ENCODE results near the gene DNAH9.

The DNAH9 gene

DNA sequence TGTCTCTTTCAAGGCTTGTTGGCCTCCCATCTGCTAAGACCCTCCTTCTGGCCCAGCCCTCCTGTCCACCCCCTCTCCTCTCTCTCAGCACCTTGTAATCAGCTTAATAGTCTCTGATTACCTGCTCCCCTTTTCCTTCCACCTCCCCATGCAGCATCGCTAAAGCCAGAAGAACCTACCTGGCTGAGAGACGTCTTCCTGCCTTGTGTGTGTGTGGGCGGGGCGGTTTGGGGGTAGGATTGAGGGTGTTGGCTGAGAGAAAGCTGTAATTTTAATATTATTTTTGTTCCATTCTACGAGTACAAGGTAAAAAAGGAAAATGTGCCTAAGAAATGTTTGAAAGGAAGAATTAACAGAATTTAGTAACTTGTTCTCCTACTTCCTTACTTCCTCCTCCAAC lies 3.4 kb downstream of the DNAH9 start:
- no peak for DNase-seq
- intact Hi-C loops (cut with DNase I) = no loop called here

DNA sequence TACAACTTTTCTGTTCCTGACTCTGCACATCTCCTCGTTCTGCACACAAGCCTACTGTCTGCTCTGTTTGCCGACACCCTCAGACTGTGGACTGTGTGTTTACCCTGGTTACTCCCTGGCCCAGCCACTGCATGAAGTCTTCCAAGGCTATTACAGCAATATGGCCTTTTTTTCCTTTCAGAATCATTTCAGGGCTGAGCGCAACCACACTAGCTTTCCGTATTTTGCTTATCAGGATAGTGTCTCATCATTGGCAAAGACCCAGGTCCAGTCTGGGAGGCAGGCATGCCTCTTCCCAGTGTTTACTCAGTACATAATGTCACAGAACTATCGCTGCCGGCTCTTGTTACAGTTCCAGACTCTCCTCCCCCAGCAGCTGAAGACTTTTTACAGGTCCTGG lies 10.1 kb downstream of the DNAH9 start:
- intact Hi-C loops (cut with DNase I) = no loop called here
- no peak for DNase-seq

DNA sequence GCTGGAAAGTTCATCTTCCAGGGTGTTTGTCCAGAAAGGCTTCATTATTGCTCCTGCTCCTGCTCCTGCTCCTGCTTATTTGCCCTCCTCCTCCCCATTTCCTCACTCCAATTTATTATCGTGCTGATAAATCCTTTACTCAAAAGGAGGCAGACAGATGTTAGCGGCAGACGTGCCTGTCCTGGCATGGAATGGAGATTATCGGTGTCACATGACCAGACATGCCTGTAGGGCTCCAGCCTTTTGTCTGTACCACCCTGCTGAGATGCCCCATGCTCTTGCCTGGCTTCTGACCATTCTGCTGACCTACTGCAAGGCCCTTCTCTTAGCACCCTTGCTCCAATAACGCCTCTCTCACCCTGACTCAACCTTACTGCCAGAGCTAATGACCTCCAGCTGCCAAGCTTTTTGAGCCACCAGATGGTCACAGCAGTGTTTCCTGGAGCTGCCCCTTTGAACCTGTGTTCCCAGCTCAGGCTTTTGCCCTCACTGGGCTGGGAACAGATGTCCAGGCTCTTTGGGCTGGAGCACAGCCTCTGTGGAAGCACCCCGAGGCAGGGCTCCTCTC lies 12.8 kb downstream of the DNAH9 start:
- DNase-seq = no peak
- intact Hi-C loops (cut with DNase I) = no loop called here

DNA sequence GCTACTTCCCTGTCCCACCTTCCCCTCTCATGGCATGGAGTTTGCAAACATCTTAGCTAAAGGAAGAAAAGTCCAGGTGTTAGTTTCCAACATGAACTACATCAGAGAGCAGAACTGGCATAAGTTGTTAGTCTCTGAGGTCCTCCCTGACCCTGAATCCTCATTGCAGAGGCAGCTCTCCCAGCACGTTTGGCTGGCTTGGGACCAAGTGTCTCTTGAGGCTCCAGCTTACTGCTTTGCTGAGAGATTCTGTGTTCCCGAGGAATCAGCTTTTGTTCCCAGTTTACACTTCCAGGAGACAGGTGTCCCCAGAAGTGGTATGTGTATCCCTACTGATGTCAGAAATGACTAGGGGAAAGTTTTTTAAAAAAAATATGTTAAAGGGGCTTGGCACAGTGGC lies 14.7 kb downstream of the DNAH9 start:
- no peak for DNase-seq
- intact Hi-C loops (cut with DNase I) = no loop called here

DNA sequence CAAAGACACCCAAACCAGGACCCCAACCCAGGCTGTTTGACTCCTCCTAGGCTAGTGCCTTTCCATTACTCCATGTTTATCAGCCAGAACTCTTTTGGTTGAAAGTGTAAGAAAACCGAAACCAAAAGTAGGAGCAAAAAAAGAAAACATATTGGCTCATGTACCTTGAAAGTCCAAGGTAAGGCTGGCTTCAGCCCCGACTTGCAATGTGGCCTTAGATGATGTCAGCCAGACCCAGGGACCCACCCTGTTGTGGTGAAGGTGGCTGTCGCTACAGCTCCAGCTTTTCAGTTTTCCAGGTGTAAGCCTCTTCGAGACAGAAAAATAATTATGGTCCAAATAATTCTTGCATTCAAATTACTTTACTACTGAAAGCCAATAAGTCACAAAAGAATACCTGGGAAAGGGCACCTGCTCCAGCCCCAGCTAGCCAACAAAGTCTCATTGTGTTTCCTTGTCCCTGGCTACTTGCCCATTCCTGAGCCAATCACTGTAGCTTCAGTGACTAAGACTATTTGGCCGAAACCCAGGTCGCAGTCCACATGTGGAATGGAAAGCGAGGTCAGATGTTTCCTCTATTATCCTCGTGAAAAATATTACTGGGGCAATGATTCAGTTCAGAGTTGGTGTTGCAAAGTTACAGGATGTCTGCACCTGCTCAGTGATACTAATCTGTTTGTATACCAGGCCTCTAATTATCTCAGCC lies 20.7 kb downstream of the DNAH9 start:
- DNase-seq = no peak
- intact Hi-C loops (cut with DNase I) = no loop called here

DNA sequence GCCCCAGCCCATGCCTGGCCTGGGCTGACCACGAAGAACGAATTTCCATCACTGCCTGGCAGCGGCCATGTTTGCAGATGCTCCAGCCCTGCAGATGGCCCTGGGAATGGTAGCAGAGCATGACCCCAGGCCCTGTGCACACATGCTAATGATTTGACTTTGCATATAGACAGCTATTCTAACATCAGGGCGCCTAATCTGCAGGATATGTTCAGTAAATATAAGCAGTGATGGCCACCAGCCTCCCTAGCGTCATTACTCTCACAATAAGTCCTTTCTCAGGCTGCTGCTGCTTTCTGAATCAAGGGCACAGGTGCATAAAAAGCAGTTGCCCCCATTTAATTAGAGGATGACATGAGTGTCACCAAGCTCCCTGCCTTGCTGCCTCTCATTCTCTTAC lies 24.2 kb downstream of the DNAH9 start:
- no peak for DNase-seq
- intact Hi-C loops (cut with DNase I) = no loop called here

DNA sequence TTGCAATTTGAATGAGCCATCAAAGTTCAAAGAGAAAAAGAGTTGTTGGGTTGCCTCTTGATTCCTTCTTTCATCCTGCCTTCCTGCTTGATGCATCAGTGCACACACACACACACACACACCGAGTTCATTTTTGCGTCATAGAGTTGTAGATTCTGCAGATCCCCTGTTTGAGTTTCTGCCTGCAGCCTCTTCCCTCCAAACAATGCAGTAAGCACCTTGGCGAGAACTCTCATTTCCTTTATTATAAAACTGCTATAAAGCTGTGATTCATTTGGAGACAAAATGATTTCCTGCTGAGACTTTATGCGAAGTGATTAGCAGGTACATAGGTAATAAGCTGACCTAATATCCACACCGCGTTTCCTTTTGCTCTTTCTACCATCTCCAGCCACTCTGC lies 26.7 kb downstream of the DNAH9 start:
- intact Hi-C loops (cut with DNase I) = no loop called here
- DNase-seq = no peak

DNA sequence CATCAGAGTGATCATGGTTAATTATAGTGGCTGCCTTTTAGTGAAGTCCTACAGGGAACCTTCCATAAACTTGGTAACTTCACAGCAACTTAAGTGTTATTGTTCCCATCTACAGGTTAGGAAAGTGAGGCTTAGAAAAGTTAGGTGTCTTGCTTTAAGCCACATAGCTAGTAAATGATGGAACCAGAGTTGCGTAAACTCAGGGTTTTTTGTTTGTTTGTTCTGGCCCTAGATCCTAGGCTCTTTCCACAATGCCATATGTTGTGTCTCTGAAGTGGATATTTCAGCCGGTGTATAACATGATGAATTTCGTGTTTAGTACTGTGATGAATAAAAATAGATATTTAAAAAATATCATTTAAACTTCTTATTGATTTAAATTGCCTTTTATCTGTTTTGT lies 27.6 kb downstream of the DNAH9 start:
- DNase-seq = no peak
- intact Hi-C loops (cut with DNase I) = no loop called here

DNA sequence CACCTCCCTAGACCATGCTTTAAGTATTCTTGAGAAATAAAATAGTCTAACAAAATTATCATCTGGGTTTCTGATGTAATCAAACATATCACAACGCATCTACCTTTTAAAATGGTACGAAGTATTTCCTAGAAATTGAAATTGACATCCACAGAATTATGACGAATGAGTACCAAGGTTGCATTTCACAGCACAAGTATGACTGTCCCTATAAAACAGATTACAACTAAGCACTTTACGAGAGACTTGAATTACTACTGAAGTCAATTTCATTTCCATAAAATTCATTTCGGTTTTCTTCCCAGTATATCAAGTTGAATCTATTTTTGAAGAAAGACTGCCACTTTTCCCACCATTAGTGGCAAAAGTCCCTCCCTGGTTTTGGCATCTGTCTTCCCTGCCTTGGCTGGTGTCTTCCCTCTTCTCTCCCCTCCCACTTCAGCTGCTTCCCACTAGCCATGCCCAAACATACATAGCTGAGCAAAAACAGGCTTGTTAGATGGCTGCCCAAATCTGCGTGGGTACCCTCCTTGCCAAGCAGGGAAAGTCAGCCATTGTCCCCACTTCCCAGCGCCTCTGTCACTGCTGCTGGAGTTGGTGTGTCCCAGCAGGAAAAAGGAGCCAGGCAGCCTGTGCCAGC lies 29.2 kb downstream of the DNAH9 start:
- no peak for DNase-seq
- intact Hi-C loops (cut with DNase I) = no loop called here

DNA sequence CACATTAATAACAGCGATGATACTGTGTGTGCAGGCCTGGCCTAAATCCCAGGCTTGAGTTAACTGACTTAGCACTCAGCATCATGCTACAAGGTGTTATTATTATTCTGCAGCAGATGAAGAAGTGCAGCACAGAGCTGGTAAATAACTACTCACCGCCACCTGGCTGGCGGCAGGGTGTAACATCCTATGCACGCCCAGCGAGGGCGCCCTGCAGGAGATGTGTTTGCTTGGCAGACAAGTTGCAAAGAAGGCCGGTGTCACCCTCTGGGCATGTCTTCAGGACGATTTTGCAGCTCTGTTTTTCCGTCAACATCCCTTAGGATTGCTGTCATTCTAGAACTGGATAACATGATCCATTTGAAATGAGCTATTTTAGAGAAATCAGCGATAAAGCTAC lies 30.1 kb downstream of the DNAH9 start:
- intact Hi-C loops (cut with DNase I) = no loop called here

DNA sequence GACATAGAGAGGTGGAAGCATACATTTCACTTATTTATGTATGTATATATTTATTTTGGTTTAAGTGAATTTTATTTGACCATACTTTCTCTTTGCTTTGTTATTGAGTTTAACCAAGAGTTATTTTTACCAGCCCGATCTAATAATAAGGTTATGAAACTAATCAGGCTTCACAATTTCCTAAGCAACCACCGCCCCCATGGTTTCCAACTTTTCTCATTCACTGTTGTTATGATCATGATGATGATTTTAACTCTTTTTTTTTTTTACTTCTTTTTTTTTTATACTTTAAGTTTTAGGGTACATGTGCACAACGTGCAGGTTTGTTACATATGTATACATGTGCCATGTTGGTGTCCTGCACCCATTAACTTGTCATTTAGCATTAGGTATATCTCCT lies 30.6 kb downstream of the DNAH9 start:
- intact Hi-C loops (cut with DNase I) = no loop called here
- no peak for DNase-seq

More for the DNA sequence above, 30.1 kb downstream of the DNAH9 start:
- DNase-seq = no peak

DNA sequence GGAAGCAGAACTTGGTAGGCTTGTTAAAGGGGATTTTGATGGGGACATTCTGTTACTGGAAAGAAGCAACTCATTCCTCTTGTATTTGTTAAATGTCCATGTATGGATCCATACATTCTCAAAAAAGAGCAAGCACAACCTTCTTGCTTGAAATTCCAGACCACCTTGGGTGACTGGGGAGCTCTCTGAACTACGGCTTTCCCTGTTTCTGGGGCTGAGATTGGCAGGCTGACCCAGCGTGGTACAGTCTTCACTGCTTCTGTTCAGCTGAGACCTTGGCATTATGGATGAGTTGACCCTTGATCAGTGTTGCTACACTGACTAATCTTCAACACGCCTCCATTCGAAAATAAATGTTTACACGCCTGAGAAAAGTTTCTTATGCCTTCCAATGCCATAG lies 38.5 kb downstream of the DNAH9 start:
- no peak for DNase-seq
- intact Hi-C loops (cut with DNase I) = no loop called here

DNA sequence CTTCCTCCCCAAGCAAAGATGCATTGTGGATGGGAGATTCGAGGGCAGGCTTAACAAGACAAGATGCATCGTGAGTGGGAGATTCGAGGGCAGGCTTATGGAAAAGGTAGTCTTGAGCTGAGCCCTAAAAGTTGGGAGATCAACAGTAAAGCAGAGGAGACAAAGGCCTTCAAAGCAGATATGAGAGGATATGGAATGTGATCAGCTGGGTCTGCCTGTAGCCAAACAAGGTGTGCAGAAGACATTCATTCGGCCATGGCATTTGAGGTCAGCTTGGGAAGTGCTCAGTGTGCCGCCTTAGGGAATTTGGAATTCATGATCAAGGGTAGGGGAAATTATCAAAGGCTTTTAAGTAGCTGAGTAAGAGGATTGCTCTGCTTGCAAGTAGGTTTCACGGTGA lies 39.5 kb downstream of the DNAH9 start:
- DNase-seq = no peak
- intact Hi-C loops (cut with DNase I) = no loop called here

DNA sequence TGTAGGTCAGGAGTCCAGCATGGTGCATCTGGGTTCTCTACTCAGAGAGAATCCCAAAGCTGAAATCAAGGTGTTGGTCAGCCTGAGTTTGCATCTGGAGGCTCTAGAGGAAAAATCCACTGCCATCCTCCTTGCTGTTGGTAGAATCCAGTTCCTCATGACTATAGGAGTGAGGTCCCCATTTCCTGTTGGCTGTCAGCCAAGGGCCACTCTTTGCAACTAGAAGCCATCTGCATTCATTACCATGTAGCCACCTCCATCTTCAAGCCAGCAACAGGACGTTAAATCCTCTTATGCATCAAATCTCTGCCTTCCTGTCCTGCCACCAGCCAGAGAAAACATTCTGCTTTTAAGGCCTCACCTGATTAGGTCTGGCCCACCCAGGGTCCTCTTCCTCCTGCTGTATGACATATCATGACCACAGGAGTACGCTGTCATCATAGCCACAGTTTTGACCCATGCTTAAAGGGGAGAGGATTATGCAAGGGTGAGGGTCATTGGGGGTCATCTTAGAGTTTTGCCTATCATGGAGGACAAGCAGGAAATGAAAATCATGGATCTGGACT lies 40.5 kb downstream of the DNAH9 start:
- intact Hi-C loops (cut with DNase I) = no loop called here
- no peak for DNase-seq

DNA sequence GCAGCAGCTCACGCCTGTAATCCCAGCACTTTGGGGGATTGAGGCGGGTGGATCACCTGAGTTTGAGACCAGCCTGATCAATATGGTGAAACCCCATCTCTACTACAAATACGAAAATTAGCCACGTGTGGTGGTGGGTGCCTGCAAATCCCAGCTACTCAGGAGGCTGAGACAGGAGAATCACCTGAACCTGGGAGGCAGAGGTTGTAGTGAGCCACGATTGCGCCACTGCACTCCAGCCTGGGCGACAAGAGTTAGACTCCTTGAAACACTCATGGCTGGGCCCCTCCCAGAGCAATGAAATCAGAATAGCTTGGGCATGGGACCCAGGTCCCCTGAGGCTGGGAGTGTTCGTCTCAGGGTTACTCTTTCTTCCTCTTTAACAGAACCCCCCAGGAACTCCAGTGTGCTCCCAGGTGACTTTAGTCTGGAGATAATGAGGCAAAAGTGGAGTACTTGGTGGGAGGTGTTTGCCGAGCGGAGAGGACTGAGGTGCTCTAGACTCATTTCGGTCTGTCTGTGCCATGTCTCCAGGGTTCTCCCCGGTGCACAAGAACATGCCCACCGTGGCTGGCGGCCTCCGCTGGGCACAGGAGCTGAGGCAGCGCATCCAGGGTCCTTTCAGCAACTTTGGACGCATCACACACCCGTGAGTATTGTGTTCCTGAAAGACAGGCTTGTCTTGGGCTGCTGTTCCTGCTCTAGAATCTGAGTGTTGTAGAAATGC lies 41.6 kb downstream of the DNAH9 start:
- no peak for DNase-seq
- intact Hi-C loops (cut with DNase I) = loop anchor here (10.0 kb wide), 1 partner anchor 45 kb away; the partner anchor contains the start of gene DNAH9

DNA sequence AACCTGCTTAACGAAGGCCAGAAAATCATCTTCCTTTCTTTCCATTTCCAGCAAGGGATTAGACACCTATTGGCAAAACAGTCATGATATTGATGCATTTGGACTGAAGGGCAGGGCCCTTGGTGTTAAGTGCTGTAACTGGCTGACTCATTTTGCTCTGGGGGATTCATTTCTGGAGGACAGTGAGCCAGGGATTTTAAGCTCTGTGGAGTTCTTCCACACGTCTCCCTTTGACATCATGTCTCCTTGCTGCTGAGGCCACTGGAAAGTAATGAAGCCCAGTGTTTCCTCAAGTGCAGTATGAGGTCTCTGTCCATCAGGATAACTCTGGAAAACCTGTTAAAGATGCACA lies 42.2 kb downstream of the DNAH9 start:
- intact Hi-C loops (cut with DNase I) = loop anchor here (10.0 kb wide), 1 partner anchor 46 kb away; the partner anchor contains the start of gene DNAH9
- DNase-seq = no peak

DNA sequence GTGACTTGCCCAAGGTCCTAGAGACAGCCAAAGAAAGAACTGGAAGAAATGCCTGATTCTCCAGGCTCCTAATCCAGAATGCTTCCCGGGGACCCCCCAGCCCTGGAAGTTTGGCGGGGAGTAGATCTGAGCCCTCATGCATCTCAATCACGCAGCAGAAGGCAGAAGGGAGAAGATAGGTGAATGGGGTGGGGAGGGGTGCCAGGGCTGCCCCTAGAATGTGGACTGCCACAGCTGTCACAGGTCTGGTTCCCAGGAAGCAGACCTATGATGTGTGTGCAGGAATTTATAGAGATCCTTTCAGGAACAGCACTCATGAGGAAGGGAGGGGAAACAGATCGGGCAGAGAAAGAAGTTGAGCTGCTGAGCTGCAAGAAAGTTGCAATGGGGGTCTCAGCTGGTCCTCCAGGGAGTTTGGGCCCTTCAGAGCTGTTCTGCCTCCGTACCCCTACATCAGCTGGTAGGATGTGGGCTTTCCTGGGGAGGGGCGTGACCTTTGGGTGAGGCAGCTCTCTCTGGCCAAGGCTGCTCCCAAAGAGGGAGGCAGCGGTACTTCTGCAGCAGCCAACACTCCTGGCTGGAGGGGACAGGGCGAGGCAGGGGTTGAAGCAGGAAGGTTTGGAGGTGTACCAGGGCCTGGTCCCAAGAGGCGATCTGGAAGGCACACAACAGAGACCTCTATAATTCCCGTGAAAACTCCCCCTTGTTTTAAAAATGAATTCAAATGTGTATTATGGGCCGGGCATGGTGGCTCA lies 43.4 kb downstream of the DNAH9 start:
- intact Hi-C loops (cut with DNase I) = loop anchor here (10.0 kb wide), 1 partner anchor 47 kb away; the partner anchor contains the start of gene DNAH9
- DNase-seq = no peak

DNA sequence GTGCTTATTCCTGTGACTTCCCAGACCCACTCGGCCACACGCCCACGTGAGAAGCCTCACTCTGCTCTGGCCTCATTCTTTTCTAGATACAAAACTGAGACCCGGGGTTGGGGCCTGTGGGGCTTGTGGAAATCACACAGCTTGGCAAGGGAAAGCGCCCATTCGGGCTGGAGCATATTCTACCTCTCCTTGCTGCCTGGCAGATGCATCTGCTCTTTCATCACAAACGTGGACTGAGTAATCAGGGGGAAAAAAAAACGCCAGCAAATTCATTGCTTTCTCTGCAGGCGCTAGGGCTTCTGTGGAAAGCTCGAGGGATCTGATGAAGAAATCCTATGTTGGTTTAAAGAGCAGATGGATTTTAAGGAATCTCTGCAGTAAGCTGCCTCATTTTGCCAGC lies 44.4 kb downstream of the DNAH9 start:
- intact Hi-C loops (cut with DNase I) = loop anchor here (10.0 kb wide), 1 partner anchor 48 kb away; the partner anchor contains the start of gene DNAH9
- peak in 2 of 10 donors; percentile 12 to 61 for DNase-seq

DNA sequence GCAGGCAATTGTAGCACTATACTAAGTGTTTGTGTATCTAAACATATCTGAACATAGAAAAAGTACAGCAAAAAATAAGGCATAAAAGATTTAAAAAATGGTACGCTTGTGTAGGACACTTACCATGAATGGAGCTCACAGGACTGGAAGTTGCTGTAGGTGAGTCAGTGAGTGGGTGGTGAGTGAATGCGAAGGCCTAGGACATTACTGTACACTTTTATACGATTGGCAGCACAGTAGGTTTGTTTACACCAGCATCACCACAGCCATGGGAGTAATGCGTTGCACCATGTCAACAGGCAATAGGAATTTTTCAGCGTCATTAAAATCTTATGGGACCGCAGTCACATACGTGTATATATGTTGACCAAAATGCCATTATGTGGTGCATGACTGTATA lies 45.6 kb downstream of the DNAH9 start:
- intact Hi-C loops (cut with DNase I) = loop anchor here (2.0 to 10.0 kb wide), 2 partner anchors 49 to 767 kb away; partner anchors contain the start of gene DNAH9
- DNase-seq = no peak
